GM12874 (cell line): Measurements from ENCODE around the gene CCSER1.

ENCODE experiments used
- CTCF ChIP-seq: IDR thresholded peaks from 2 replicates; pipeline ENCODE4 v1.5.1; 2011; ENCODE audit warnings: low read depth, mild to moderate bottlenecking, control low read depth, low read length, moderate library complexity; ENCODE audit not compliant: insufficient read depth

The CCSER1 gene

GRCh38 chr4:90127223-90127705, at the start of gene CCSER1:
Gene CCSER1, plus strand, starts transcription at chr4:90127394.
- no peak for TF ChIP-seq CTCF

GRCh38 chr4:90078440-90078839, 48.8 kb upstream of the CCSER1 start:
- no peak for TF ChIP-seq CTCF

- TF ChIP-seq CTCF: no peak
These were observed 47.1 kb upstream of the CCSER1 start for GRCh38 chr4:90080116-90080515.

GRCh38 chr4:90081432-90082144, 45.6 kb upstream of the CCSER1 start:
- TF ChIP-seq CTCF: no peak

GRCh38 chr4:90082449-90082848, 44.7 kb upstream of the CCSER1 start:
- no peak for TF ChIP-seq CTCF

- no peak for TF ChIP-seq CTCF
These were observed 42.8 kb upstream of the CCSER1 start for GRCh38 chr4:90084277-90084966.

GRCh38 chr4:90084967-90085295, 42.3 kb upstream of the CCSER1 start:
- TF ChIP-seq CTCF: no peak
